GM12801 (cell line): ENCODE measurements around the gene POLR3B.

Experiments
- TF ChIP-seq, protein P1 (sequence below): IDR thresholded peaks from one replicate; pipeline ENCODE4 v1.5.1; 2011; ENCODE audit warnings: control low read depth; ENCODE audit not compliant: insufficient read length; ENCODE audit errors: extremely low read depth

POLR3B gene

GRCh38 chr12:106357549-106358395 is at the start of gene POLR3B:
Gene POLR3B (plus strand): TSS chr12:106357748. CDS start chr12:106357880, 132 bp downstream.
- TF ChIP-seq, protein P1, sequence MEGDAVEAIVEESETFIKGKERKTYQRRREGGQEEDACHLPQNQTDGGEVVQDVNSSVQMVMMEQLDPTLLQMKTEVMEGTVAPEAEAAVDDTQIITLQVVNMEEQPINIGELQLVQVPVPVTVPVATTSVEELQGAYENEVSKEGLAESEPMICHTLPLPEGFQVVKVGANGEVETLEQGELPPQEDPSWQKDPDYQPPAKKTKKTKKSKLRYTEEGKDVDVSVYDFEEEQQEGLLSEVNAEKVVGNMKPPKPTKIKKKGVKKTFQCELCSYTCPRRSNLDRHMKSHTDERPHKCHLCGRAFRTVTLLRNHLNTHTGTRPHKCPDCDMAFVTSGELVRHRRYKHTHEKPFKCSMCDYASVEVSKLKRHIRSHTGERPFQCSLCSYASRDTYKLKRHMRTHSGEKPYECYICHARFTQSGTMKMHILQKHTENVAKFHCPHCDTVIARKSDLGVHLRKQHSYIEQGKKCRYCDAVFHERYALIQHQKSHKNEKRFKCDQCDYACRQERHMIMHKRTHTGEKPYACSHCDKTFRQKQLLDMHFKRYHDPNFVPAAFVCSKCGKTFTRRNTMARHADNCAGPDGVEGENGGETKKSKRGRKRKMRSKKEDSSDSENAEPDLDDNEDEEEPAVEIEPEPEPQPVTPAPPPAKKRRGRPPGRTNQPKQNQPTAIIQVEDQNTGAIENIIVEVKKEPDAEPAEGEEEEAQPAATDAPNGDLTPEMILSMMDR: no peak

GRCh38 chr12:106308121-106308520 is 49.4 kb upstream of the POLR3B start:
- TF ChIP-seq, protein P1: no peak

DNA sequence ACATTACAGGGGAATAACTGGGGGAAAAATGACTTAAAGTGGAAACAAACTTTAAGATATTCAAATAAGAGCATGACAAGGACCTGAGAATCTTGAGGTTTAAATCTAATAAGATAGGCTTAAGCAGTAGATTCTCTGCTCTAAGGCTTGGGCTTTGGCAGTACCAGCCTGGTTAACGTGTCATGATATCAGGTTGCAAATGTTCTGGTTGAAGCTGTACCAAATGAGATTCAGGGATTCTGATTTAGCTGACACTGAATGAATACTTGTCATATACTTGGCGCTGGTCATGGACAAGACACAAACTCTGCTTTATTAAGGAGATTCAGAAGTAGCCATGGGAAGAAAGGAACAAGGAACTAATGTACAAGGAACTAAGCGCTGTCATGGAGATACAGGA is 48.9 kb upstream of the POLR3B start:
- TF ChIP-seq, protein P1: no peak

DNA sequence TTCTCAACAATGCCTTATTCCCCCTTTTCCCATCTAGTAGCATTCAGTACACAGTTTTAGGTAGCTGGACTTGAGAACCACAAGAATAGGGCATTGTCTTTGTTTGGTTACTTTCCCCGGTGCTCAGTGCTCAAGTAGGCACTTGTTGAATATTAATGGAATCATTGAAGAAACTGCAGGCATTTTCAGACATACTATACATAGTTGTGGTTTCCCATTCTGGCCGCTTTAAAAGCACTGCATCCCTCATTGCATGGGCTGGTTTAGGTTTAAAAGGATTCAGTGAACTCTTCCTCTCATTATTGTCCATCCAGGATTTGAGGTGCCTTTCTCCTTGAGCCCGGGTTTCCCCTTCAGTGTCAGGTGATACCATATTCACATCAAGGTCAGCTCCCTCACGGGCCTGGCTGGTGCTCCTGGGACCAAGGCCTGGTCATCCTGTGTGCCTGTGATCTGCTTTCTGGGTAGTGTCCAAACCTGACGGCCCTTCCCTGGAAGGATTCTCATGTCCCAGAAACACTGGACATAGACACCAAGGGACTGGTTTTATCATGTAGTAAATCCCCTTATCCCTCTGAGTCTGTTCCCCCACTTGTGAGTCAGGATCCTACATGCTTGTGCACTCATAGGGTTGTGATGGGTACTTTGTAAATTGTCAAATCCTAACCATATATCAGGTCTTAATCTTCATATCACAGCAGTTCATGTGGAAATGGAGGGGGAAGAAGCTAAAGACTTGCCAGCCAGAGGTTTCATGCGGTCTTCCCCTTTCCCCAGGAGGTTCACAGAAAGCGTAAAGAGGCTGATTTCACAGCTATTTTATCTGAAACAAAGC is 47.7 kb upstream of the POLR3B start:
- TF ChIP-seq, protein P1: no peak

DNA sequence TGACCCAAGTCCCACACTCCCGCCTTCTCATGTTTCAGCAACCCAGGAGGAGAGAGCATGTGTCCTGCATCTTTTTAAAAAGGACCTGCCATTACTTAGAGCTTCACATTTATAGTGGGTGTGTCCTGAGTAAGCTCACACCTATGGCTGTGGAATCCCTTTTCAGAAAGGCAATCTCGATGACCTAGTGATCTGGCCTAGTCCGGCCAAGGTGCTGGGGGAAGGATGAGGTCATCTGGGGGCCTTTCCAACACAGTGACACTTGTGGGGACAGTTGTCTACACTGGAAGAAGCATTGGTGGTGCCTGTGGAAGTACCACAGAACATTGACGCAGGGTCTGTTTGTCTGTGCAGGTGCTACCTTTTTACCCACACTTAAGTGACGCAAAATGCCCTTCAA is 46.9 kb upstream of the POLR3B start:
- TF ChIP-seq, protein P1: no peak

GRCh38 chr12:106311139-106311538 is 46.4 kb upstream of the POLR3B start:
- TF ChIP-seq, protein P1: no peak

DNA sequence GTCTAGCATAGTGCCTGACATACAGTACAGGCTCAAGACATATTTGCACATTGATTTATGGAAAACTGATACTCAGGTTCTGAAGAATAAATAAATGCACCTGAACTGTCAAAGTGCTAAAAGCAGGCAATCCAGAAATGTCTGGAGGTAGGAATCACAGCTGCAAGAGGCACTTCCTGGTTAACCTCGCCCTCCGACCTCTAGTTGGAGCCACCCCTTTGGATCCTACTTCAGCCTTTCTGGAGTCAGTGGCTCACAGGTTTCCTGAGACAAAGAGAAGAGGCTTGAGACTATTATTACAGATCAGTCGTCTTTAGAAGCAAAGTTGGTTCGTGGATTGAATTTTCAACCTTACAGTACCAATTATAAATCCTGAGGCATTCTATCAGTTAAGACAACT is 42.0 kb upstream of the POLR3B start:
- TF ChIP-seq, protein P1: no peak
